GM03348 (cell line): Measurements from ENCODE around the gene EPGN.
"Not testable (repeated sequence)": the region's sequence is repeated elsewhere in the genome, so short reads cannot be mapped to it uniquely, and the experiment has no call there.

Source experiments
- DNase-seq: peaks from one replicate; pipeline ENCODE4 v3.0.0; 2012; ENCODE audit warnings: low spot score

Gene EPGN

GRCh38 chr4:74340421-74340820, 32.2 kb downstream of the EPGN start:
- DNase-seq: not testable (repeated sequence)

- DNase-seq: no peak
These were observed 35.8 kb downstream of the EPGN start for GRCh38 chr4:74344031-74344430.

GRCh38 chr4:74353858-74354257, 45.6 kb downstream of the EPGN start:
- DNase-seq: no peak

GRCh38 chr4:74357965-74358364, 49.7 kb downstream of the EPGN start:
- no peak for DNase-seq

- no peak for DNase-seq
These were observed 53.4 kb downstream of the EPGN start for GRCh38 chr4:74361671-74362070.

GRCh38 chr4:74362347-74362746, 54.1 kb downstream of the EPGN start:
- DNase-seq: no peak

GRCh38 chr4:74364256-74364651, 56.0 kb downstream of the EPGN start:
- DNase-seq: no peak

GRCh38 chr4:74364652-74365491, 56.6 kb downstream of the EPGN start, which contains the start of gene EREG:
EREG (plus strand) TSS chr4:74365145; CDS start chr4:74365309, 164 bp downstream.
- peak; percentile 46 for DNase-seq

GRCh38 chr4:74365761-74366160, 57.5 kb downstream of the EPGN start:
- DNase-seq: no peak
